HS-5 (cell line): Measurements from ENCODE around the gene GATA1.

ENCODE experiments used
- DNase-seq: peaks from one replicate; pipeline ENCODE4 v3.0.0-alpha.2; 2012; ENCODE audit warnings: low read depth

Gene GATA1

DNA sequence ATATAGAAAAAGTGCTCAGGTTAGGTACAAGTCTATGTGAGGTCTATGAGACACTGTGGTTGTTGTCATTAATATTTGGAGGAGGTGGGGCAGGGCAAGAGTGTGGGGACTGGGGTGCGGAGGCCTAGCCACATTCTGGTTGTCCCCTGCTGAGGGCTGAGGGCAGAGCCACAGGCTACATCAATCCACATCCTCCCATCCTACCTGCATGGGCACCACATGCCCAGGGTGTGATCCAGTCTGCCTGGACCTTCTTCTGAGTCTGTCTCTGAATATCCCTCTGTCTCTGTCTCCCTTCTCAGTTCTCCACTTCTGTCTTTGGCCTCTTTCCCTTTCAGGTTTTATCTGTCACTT lies 1.2 kb upstream of the GATA1 start:
- DNase-seq, result no peak

DNA sequence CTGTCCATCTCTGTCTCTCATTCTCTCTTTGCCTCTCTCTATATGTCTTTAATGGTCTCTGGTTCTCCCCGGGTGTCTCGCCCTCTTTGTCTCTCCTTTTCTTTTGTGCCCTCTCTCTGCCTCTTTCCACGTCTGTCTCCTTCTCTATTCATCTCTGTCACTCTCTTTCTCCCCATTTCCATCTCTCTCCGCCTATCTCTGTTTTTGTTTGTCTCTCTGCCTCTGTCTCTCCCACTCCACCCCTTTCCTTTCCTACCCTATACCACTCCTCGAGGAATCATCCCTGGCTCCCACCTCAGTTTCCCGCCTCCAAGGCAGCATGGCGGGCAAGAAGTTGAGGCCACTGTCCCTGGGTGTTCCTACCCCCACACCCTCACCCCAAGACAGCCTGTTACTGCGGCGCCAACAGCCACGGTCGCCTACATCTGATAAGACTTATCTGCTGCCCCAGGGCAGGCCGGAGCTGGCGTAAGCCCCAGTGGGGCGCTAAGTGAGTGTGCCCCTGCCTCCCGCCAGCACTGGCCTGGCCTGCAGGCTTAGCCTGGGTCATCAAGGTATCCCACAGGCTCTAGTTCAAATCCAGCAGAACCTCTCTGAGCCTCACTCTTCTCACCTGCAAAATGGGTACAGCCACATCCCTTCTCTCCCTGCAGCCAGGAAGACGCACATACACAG lies 713 bp upstream of the GATA1 start:
- no peak for DNase-seq

DNA sequence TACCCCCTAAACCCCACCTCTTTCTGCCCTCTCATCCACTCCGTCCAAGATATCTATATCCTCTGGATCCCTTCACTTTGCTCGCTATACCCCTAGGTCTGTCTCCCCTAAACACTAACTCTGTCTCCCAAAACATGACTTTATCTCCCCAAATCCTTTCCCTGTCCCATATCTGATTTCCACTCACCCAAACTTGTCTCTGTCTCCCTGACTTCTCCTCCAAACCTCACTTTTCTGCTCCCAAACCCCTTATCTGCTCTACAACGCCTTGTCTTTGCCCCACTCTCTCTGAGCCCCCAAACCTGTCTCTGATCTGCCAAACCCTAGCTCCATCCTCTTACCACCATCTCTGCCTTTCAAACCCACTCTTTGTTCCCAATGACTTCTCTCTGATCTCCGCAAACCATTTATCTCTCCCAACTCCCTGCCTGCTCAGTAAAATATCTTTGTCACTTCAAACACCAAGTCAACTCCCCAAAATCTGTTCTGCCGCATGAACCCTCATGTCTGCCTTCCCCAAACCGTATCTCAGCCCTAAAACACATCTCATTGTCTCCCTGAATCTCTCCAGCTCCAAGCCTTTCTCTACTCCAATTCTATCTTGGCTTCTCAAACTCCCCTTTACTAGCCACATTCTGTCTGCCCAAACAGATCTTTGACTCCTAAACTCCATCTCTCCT lies 575 bp downstream of the GATA1 start:
- no peak for DNase-seq

DNA sequence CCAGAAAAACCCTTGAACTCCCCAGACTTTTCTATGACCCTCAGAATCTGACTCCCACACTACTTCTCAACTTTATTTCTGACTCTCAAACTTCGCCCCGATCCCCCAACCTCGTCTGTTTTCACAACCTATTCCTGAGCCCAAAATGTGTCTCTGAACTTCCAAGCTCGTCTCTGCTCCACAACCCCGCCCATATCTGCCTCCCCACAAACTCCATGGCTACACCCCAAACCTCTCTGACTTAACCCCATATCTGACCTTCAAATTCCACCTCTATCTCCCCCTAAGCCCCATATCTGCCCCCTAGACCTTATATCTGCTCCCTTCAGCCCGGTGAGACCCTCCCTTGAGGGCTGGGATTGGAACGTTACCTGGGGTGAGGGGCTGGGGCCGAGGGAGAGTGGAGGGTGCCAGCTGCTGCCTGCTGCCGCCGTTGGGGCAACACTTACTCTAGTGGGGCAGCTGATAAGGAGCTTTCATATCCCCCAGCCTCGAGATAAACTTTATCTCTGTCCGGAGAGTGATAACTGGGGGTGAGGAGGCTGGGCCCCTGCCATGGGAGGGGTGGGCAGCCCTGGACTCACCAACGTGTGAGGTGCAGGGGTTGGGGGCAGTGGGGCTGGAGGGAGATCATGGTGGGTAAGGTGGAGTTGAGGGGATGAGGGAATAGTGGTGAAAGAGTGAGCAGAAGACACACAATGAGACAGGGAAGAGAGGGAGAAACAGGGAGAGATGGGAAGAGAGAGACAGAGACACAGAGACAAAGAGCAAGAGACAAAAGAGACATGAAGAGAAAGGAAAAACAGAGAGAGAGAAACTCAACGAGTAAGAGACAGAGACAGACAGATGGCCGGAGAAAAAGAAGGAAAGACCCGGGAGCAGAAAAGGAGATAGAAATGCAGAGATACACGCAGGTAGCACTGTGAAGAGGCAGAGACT lies 1.4 kb downstream of the GATA1 start:
- no peak for DNase-seq

DNA sequence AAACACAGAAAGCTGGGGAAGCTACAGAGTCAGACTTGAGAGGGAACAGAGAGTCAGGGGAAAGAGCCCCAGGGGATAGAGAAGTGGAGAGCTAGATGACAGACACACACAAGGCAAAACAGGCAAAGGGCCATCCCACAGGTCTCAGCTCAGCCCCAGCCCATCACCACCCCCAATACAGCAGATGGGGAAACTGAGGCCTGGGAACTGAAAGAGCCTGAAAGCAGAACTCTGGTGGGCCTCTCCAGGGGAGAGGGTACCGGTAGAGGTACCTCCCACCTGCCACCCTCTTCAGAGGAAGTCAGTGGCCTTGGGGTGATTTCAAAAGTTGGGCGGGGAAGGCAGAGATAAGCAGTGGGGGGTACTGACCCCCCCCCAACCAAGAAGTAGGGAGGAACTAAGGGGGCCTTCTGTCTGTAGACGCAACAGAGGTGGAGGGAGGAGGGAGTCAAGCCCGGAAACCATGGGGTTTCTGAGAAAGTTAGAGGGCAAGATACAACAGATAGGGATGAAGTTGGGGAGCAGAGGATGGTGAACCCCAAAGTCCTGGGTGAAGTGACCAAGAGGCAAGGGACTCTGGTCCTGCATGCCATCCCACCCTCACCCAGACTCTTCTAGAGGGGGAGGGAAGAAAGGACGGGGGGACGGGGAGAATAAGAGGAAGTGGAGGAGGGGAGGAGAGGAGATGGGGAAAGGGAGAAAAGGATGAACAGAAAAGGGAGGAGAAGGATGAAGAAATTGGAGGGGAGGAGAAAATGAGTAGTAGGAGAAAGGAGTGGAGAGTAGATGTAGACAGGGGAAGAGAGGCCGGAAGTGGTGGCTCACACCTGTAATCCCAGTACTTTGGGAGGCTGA lies 3.2 kb downstream of the GATA1 start:
- no peak for DNase-seq

DNA sequence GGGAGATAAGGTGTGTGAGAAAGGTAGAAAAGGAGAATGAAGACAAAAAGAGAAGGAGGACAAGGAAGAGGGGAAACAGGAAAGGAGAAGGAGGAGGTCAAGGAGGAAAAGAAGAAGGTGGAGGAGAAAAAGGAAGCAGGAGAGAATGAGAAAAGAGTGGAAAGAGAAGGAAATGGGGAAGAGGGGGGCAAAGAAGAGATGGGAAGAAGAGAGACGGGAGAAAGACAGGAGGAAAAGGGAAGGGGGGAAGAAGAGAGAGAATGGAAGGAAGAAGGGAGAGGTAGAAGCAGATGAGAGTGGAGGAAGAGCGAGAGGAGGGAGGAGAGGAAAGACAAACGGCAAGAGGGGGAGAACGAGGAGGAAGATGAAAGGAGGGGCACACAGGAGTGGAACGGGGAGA lies 4.1 kb downstream of the GATA1 start:
- DNase-seq, result no peak

DNA sequence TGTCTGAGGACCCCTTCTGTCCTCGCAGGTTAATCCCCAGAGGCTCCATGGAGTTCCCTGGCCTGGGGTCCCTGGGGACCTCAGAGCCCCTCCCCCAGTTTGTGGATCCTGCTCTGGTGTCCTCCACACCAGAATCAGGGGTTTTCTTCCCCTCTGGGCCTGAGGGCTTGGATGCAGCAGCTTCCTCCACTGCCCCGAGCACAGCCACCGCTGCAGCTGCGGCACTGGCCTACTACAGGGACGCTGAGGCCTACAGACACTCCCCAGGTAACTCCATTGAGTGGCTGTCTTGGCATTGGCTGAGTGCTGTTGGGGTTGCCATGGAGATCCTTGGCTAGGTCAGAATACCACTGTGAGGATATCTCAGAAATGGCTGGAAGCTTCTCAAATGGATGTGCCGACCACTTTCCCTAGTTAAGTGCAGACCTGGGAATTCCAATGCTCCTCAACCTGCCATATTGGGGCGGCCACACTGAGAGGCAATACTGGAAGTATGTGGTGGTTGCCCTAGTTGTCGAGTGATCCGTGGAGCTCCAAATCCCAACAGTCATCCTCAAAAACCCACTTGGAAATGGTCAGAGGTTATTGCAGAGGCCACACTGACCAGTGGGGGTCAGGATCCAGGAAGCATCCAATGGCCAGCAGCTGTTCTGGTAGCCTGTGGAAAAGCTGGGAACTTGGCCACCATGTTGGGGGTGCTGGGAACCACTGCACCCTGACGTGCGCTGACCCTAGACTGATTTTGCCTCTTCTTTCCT lies 4.9 kb downstream of the GATA1 start:
- no peak for DNase-seq

DNA sequence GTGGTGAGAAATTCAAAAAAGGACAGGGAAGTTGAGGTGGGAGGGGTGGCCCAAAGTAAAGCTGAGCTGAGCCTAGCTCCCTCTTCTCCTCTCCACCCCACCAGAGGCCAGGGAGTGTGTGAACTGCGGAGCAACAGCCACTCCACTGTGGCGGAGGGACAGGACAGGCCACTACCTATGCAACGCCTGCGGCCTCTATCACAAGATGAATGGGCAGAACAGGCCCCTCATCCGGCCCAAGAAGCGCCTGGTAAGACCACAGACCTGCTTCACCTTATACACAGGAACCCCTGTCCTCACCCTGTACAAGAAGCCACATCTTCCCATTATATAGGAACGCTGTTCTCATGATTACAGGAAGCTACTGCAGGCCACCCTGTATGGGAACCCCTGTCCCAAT lies 5.8 kb downstream of the GATA1 start:
- DNase-seq, result no peak

DNA sequence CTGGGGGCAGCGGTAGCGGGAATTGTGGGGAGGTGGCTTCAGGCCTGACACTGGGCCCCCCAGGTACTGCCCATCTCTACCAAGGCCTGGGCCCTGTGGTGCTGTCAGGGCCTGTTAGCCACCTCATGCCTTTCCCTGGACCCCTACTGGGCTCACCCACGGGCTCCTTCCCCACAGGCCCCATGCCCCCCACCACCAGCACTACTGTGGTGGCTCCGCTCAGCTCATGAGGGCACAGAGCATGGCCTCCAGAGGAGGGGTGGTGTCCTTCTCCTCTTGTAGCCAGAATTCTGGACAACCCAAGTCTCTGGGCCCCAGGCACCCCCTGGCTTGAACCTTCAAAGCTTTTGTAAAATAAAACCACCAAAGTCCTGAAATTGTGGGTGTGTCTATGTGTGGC lies 7.5 kb downstream of the GATA1 start:
- DNase-seq, result no peak

DNA sequence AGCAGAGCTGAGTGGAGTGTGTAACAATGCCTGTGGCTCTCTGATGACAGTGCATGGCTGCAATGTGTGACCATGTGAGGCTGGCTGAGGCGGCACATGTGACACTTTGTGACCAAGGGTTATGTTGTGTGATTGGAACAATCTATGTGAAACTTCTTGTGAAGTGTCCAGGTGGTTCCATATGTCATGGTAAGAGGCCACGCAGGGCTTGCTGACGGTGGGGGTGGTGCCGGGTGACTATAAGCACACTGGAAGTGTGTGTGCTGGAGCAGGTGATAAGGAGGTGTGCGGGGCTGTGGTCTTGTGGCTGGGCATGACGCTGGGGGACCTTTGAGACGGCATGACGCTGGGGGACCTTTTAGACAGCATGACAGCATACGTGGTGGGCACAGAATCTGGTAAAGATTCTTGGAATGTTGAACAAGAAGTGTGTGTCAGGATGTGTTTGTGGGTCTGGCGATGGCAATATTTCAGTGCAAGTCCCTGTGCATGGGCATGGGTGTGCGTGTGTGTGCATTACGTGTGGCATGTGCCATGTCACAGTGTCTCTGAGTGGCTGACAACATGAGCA lies 8.0 kb downstream of the GATA1 start:
- DNase-seq, result no peak

DNA sequence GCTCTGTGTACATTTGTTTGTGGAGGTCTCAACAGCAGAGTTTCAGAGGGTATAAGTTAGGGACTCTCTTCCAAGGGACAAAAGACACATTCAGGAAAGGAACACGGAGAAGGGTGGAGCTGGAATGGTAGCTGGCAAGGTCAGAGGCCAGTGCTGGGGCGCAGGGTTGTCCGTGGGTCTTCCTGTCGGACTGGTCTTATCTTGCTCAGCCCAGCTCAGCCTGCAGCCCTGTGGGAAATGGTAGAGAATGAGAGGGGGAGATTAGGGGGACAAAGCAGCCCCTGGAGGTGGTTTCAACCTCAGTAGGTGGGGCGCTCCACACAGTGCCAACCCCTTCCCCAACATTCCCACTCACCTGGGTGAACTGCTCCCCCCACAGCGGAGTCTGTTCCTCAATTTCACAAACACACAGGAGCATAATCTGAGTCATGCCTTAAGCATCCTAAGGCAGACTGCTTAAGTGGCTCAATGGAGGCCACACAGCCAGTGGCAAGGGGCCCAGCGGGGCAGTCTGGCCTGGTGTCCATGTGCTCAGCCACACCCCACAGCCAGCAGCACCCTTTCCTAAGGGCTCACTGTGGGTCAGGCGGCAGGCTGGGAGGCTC lies 8.6 kb downstream of the GATA1 start:
- peak; percentile 49 for DNase-seq

DNA sequence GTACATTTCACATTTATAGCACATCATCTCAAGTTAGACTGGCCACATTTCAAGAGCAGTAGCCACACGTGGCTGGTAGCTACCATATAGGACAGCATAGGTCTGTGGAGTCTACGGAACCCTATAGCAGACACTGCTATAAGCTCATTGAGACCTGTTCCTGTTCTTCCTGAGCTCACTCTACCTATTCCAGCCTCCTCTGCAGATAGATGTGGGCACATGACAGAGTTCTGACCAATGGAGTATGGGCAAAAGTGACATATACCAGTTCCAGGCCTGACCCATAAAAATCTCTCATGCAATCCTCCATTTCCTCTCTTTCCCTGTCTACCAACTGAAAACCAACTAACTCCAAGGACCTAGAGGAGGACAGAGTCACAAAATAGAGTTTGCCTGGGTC lies 11.9 kb downstream of the GATA1 start:
- DNase-seq, result no peak

DNA sequence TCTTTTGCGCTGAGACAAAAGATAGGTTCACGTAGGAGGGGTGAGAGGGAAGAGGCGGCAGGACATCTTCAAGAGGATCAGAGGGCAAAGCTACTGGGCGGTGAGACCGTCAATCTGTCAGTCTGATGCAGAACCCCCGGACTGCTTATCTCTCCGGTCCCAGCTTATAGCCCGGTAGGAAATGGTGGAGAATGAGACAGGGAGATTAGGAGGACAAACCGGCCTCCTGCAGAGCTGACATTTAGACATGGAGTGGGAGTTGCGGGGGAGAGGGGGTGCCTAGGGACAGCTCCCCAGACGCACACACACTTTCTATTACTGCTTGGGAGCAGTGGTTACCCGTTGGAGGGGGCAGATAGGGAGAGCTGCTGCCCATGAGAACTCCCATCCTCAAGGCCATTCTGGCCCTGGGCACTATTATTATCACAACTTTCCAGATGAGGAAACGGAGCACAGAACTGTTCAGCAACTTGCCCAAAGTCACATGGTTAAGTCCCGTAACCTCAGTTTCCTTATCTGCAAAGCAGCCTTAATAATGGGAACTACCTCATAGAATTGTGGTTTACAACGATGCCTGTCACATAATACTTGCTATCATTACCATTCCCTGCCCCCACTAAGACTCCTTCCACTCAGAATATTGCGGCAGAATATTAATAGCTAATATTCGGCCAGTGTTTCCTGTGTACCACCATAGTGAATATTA lies 14.3 kb downstream of the GATA1 start:
- no peak for DNase-seq

DNA sequence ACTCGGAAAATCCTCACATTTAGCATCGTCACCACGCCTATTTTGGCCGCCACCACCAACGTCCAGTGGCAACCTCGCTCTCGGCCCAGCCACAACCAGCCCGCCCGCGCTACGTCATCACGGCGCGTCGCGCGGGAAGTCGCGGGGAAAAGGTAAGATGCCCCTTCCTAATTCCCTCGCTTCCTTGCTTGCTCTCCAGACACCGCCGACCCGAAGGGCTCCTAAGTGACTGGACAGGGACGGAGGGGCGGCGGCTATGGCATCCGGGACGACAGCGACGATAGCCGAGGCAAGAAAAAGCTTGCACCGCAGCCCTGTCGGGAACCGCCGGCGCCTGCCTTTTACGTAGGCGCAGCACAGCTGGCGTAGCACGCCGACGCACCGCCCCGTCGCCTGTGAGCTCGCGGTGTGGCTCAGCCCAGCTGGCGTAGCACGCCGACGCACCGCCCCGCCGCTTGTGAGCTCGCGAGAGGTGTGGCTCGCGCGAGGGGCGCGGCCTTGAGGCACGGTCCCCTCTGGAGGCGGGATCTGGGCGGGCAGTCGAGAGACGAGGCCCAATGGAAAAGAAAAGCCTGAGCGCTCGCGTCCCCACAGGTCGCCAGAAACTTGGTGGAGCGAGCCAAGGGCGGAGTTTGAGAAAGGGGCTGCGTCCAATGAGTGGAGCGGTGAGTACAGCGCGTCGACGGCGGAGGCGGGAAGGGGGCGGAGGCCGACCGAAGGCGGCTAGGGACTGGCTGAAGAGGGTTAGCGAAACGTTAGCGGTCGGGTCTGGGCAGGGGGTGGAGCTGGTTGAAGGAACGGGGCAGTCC lies 15.1 kb downstream of the GATA1 start, which contains the start of gene HDAC6:
Gene HDAC6, plus strand, starts transcription at position 788 of the 809 bp plus-strand sequence. CDS start 626 bp downstream, outside the sequence.
- peak; percentile 93 for DNase-seq

DNA sequence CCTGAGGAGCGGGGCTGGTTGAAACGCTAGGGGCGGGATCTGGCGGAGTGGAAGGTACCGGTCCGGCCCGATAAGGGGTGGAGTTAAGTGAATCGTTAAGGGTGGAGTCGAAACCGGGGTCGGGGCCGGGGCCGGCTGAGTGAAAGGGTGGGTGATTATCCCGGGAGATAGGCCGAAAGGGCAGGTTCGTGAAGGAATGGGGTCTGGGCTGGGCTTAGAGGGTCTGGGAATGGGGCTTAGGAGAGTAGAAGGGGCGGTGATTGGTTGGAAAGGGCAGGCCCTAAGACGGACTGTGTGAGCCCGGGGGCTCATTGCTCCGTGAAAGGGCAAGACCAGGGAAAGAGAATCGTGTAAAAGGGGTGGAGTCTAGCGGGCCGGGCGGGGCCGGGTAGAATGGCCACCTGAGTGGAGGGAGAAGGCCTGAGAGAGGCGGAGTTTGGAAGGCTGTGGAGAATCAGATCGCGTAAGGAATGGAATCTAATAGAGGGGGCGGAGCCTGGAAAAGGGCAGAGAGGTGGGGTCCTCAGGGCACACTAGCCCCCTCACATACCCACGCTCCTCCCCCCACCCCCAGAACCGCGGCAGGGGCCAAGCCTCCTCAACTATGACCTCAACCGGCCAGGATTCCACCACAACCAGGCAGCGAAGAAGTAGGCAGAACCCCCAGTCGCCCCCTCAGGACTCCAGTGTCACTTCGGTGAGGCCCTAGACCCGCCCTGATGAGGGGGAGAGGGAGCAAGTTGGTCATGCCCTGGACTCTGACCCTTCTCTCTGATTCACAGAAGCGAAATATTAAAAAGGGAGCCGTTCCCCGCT lies 15.9 kb downstream of the GATA1 start:
- peak; percentile 50 for DNase-seq

DNA sequence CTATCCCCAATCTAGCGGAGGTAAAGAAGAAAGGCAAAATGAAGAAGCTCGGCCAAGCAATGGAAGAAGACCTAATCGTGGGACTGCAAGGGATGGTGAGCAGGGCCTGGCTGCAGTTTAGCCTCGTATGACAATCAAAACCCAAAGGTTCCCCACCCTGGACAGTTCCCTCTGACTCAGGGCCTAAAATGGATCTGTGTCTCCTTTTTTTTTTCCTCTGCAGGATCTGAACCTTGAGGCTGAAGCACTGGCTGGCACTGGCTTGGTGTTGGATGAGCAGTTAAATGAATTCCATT lies 16.5 kb downstream of the GATA1 start:
- DNase-seq, result no peak

DNA sequence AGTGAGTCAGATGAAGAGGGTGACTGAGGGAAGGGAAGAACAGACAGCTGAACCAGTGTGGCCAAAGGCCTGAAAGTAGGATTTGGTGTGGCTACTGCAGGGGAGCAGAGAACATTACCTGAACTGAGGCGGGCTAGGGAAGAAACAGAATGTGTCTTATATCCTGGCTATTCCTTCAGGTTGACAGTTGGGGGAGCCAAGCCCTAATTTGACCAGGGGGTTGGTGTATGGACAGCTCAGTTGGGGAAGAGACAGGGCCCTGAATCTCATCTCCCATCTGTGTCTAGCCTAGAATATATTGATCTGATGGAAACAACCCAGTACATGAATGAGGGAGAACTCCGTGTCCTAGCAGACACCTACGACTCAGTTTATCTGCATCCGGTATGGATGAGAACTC lies 19.7 kb downstream of the GATA1 start:
- no peak for DNase-seq

DNA sequence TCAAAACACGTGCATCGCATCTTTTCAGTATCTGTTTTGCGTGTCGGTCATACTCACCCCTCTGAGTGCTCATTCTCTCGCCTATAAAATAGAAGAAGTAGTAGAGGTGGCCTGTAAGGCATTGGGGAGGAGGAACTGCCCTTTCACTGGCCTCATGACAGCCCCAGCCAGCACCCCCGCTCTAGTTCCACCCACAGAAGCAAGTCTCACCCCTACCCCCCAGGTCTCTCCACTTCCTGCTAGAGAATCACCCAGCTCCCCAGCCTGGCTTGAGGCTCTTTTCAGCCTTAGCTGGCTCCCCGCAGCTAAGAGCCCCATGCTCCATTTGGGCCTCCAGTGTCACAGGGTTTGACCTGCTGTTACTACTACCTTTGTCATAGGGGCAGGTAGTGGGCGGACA lies 27.3 kb downstream of the GATA1 start:
- no peak for DNase-seq
